ENCODE measurements around the gene SNRK. TPM values are rescaled to one million over a fixed set of nuclear protein-coding genes. Genes with fewer than 3 reads are reported as not detected.

SNRK gene
- total and polyA plus RNA-seq, 2 donors (not counting 3 experiments of a cell fraction or from before 2014, with no cell fraction given) = 43.3 to 99.9 TPM

- no TSS peak for BruUV-seq (replicated peaks)
- intact Hi-C loops (cut with micrococcal nuclease) = loop anchor here (5.0 kb wide), 1 partner anchor 122 kb away; no protein-coding TSS in a partner anchor
- ChIA-PET POLR2A (no interaction called here), CTCF (interaction anchor here (1.3 to 2.8 kb wide), 2 partner anchors 121 to 182 kb away, joined by 5 to 9 read pairs; no protein-coding TSS in a partner anchor)
- H3K4me3 ChIP-seq (replicated peaks in 1 of 3; ENCODE audit: insufficient read depth in 1 of 3, low read depth in 1 of 3, low read length in 3 of 3) = no peak overlapping the region
- no peaks in the 10 kb centered on the region for H3K27me3 ChIP-seq (ENCODE audit: control insufficient read depth in 2 of 2, insufficient read depth in 2 of 2, low read length in 2 of 2)
- H3K4me1 ChIP-seq (ENCODE audit: control insufficient read depth, extremely low read depth, insufficient read depth, low read length) = peaks cover 7% of the 10 kb centered on the region
- TF ChIP-seq CTCF (IDR thresholded peaks at IDR 0.05; ENCODE audit: extremely low read depth in 1 of 2, insufficient read depth in 1 of 2, low read depth in 1 of 2, low read length in 2 of 2) (no peak), MAX (IDR thresholded peaks at IDR 0.05; ENCODE audit: insufficient read depth, insufficient read length) (no peak), POLR2AphosphoS5 (IDR thresholded peaks at IDR 0.05; ENCODE audit: insufficient read depth, low read depth, low read length) (no peak), GATA2 (IDR thresholded peaks at IDR 0.05; ENCODE audit: insufficient read depth, insufficient read length, low read depth, low read length) (no peak), POLR2A (IDR thresholded peaks at IDR 0.05; ENCODE audit: low read depth, low read length) (no peak), FOS (IDR thresholded peaks at IDR 0.05; ENCODE audit: borderline replicate concordance, insufficient read depth, low read length) (no peak), JUN (IDR thresholded peaks at IDR 0.05; ENCODE audit: borderline replicate concordance, insufficient read depth, insufficient read length, low read depth) (no peak), EZH2 (IDR thresholded peaks at IDR 0.05; ENCODE audit: borderline replicate concordance, low read depth, low read length, severe bottlenecking) (no peak), MYC (IDR thresholded peaks at IDR 0.05; ENCODE audit: low read depth, low read length) (no peak)
- no peaks in the 10 kb centered on the region for H4K20me1 ChIP-seq (replicated peaks; ENCODE audit: control insufficient read depth, extremely low read depth, insufficient read depth, low read length)
- dilution Hi-C loops (cut with MboI; ENCODE audit: extremely low pct_ligation_motif_present, low sequenced_read_pairs) = no loop called here
- peaks cover 54 to 71% of the 10 kb centered on the region in 2 experiments for H3K36me3 ChIP-seq (ENCODE audit: control insufficient read depth in 2 of 2, extremely low read depth in 1 of 2, insufficient read depth in 2 of 2, low read length in 2 of 2)
- H3K9ac ChIP-seq (replicated peaks; ENCODE audit: extremely low read depth, insufficient read depth, low read length) = no peak overlapping the region
- no peak overlapping the region for H2AFZ ChIP-seq (ENCODE audit: low read depth, low read length)
- no peaks in the 10 kb centered on the region for H3K9me3 ChIP-seq (replicated peaks; ENCODE audit: control insufficient read depth, insufficient read depth, low read length)
- peaks cover 68% of the 10 kb centered on the region for H3K79me2 ChIP-seq (ENCODE audit: control insufficient read depth, insufficient read depth, low read length)
- DNase-seq (ENCODE audit: low read depth, low spot score) (no peak), FAIRE-seq (no peak)
- no peak overlapping the region for H3K27ac ChIP-seq (ENCODE audit: insufficient read depth, low read depth, low read length)
- H3K4me2 ChIP-seq (ENCODE audit: insufficient read depth, low read length) = no peak overlapping the region
- no peaks in the 10 kb centered on the region for H3K9me1 ChIP-seq (replicated peaks; ENCODE audit: control insufficient read depth, extremely low read depth, insufficient read depth, low read length)
These were observed 58.2 kb downstream of the SNRK start for GRCh38 chr3:43344520-43344919.

Data from endothelial cell of umbilical vein (primary cell).